RCC 7860 (cell line): ENCODE data around the gene ATF2.
"Not testable (repeated sequence)": the region's sequence is repeated elsewhere in the genome, so short reads cannot be mapped to it uniquely, and the experiment has no call there.

ENCODE experiments used
- DNase-seq: peaks from one replicate; pipeline ENCODE4 v3.0.0-alpha.2; 2015; ENCODE audit warnings: low spot score
- FAIRE-seq: peaks from 2 replicates; lab custom pipeline; 2012; peaks lifted over from hg19 to GRCh38; lab: Jason Lieb, UNC

Gene ATF2

DNA sequence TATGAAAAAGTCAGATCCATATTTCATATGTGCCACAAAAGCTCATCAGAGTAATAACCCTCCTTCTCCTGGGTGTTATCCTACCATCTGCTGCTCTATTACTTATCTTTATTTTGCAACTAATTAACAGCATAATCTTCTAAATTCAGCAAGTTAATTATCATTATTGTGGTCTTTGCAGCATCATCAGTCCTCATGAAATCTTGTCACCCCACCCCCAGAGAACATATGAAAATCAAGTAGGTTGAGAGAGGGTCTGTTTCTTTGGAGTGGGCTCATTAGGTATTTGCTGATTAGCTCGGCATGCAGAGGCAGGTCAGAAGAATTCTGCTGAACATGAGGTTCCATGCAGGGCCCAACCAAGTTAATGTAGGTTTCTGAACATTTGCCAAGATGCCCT, 64.8 kb downstream of the ATF2 start:
- FAIRE-seq (no peak), DNase-seq (no peak)

DNA sequence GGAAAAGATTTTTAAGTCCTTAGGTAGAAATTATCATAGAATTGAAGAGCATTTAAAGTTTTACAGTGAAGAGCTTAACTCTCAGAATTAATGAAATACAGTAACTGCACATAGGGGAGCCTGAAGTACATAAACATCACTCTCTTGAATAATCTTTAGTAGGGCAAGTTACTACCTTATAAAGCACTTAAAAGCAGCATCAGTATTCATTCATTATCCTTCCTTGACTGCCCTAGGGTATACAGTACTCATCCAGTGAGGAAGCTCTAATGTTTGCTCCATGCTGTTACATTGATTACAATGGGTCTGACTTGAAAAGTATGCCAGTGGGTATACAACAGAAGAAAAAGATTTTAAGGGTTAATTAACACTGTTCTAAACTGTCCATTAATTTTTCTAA, 66.5 kb downstream of the ATF2 start:
- DNase-seq (no peak), FAIRE-seq (no peak)

DNA sequence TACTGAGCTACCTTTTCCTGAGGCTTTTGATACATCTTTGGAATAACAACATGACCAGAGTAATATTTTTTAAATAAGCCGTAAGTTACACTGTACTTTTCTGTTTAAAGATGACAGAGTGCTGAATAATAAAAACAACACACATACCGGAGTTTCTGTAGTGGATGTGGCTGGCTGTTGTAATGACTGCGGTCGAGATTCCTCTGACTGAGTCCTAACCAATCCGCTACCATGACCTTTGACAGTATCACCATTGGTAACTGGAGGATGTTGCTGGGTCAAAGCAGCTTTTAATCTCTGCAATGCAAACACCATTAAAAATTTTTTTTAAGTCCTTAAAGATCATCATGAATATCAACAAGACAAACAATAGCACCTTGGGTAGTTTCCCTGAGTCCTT, 70.7 kb downstream of the ATF2 start:
- FAIRE-seq (no peak), DNase-seq (no peak)

DNA sequence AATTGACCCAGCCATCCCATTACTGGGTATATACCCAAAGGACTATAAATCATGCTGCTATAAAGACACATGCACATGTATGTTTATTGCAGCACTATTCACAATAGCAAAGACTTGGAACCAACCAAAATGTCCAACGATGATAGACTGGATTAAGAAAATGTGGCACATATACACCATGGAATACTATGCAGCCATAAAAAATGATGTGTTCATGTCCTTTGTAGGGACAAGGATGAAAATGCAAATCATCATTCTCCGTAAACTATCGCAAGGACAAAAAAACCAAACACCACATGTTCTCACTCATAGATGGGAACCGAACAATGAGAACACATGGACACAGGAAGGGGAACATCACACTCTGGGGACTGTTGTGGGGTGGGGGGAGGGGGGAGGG, 83.9 kb downstream of the ATF2 start:
- FAIRE-seq, DNase-seq: not testable (repeated sequence)

DNA sequence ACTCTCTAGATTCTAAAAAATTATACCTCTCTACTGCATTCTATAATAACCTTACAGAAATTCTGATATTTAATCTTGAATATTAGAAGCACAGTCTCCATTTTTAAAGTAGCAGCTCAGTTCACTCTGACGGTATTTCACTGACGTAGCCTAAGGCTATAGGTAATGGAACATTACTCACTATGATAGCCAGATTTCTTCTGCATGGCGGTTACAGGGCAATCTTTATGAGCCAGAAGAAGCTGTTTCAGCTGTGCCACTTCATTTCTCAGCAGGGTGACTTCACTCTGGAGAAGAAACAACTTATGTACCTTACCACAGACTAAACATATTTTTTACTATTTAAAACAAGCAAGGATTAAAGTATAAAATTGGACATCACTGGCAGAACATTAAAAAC, 87.5 kb downstream of the ATF2 start:
- FAIRE-seq (no peak), DNase-seq (no peak)

DNA sequence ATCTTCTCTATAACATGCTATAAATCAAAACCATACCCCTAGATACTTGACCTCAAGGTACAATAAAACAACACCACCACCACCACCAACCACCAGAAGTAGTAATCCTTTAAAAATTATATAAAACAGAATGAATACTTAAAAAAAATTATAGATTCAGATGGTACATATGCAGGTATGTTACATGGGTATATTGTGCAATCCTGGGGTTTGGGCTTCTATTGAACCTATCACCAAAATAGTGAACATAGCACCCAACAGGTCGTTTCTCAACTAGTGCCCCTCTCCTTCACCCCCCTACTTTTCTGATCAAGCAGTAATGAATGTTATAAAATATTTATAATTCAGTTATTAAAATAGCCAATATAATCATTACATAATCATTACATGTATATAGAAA, 91.7 kb downstream of the ATF2 start:
- DNase-seq: no peak
- no peak for FAIRE-seq

DNA sequence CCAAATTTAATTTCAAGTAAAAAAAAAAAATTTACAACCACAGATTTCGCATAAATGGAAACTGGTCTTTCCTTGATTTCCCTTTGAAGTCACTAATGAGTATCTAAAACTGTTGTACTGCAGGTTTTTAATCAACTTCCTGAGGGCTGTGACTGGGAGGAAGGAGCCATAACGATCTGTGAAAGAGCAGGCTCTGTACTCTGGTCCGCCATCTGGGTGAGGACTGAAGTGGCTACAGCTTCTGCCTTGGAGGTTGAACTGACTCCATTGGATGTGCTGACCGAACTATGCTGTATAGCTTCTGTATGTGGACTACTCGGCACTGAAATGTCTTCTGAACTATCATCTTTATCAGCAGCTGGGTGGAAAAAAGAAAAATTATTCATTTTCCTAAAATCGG, 93.5 kb downstream of the ATF2 start:
- no peak for FAIRE-seq

DNA sequence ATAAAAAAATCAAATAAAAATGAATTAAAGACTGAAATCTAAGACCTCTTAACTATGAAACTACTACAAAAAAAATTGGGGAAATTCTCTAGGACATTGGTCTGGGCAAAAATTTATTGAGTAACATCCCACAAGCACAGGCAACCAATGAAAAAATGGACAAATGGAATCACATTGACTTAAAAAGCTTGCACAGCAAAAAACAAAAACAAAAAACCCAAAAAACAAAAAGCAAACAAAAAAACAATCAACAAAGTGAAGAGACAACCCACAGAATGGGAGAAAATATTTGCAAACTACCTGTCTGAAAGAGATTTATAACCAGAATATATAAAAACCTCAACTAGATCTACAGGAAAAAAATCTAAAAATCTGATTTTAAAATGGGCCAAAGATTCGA, 99.5 kb downstream of the ATF2 start:
- no peak for DNase-seq
- no peak for FAIRE-seq

More for the DNA sequence above, 93.5 kb downstream of the ATF2 start:
- no peak for DNase-seq

DNA sequence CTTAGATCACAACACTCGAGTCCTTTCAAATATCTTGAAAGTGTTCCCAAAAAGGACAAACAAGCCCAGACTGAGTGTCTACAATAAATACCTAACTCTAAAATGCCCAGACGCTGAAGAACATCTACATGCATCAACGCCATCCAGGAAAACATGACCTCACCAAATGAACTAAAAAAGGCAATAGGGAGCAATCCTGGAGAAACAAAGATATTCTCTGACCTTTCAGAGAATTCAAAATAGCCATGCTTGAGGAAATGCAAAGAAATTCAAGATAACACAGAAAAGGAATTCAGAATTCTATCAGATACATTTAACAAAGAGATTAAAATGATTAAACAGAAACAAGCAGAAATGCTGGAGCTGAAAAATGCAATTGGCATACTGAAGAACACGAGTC, 101.6 kb downstream of the ATF2 start:
- no peak for FAIRE-seq
- no peak for DNase-seq

DNA sequence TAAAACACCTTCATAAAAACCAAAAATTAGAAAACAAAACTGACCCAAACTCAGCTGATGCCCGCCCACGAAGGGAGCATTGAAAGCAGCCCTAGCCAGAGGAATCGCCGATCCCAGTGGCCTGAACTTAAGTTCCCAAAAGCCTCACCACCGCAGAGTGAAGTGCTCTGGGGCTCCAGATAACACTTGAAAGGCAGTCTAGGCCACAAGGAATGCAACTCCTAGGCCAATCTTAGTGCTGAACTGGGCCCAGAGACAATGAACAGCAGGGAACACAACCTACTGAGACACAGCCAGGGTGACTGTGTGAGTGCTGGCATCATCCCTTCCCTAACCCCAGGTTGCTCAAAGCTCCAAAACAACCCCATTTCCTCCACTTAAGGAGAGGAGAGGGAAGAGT, 103.2 kb downstream of the ATF2 start:
- DNase-seq: no peak
- no peak for FAIRE-seq

DNA sequence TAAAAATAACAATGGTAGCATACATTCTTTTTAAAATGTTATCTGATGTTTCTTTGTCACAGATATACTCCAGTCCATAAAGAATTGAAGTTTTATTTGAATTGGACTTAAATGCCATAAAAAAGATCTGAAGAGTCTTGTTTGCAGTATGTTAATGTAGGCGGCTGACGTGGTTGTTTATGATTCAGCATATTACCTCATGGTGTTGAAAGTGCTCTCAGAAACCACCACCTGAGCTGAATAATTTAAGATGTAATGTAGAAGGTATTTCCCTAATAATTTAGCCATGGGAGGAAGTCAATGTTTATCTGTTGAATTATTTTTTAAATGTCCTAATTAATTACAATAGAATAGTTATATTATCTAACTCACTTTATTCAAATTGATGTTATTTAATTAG, 104.3 kb downstream of the ATF2 start:
- DNase-seq (no peak), FAIRE-seq (no peak)

DNA sequence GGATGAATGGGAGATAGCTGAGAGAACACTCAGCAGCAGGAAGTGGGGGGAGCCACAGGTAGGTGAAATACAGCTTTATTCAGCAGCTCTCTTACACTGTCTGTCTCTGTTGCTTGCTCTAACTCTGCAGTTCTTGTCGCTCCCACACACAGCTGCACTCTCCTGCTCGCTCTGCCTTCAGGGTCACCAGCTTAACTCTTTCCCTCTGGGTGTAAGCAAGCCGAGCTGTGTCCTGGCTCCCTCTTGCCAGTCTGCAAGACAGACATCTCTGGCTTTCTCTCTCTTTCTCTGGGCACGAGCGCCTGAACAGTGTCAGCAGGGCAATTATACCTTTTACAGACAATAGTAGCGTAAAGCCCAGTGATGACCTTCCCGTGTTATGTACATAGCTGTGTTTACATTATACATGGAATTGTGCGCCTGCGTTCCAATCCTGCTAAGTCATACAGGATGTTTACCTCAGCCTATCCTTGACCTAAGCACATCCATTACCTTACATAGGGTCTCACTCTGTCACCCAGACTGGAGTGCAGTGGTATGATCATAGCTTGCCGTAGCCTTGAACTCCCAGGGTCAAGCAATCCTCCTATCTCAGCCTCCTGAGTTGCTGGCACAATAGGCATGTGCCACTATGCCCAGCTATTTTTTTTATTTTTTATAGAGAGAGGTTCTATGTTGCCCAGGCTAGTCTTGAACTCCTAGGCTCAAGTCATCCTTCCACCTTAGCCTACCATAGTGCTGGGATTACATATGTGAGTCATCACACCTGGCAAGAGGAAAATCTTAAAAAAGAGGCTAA, 105.0 kb downstream of the ATF2 start:
- DNase-seq (no peak), FAIRE-seq (no peak)

DNA sequence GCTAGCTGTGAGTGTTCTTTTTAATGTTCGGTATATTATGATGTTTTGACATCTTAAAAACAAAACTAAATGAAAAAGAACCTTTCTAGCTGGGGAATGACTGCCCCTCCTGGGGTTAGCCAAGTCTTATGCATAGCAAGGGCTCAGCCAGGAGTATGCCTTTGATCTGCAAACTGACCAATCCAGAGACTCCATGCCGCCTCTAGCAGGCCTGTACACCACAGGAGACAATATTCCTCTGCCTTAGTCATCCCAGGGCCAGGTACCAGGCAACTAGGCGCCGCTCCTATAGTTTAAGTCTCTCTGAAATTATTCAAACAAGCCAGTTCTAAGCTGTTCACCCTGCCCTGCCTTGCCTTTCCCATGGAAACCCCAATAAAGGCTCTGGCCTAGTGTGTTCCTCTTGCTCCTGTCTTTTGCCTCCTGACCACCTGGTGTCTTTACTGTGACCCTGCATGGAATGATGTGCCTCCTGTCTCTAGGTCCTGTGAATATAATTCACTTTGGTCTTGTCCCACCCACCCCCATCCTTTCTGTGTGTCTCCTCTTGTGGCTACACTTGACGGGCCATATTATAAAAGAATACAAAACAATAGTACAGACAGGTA, 110.8 kb downstream of the ATF2 start:
- DNase-seq: no peak
- FAIRE-seq: no peak

DNA sequence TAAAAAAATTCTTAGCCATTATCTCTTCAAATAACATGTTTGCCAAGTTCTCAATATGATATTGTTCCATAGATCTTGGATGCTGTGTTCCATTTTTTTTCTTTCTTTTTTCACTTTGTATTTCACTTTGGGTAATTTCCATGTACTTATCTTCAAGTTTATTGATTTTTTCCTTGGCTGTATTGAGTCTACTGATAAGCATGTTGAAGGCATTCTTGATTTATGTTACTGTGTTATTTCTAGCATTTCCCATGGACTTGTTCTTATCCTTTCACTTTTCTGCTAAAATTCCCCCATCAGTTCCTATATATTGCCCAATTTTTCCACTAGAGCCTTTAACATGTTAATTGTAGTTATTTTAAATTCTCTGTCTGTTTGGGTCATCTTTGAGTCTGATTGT, 112.0 kb downstream of the ATF2 start:
- DNase-seq (no peak), FAIRE-seq (no peak)

DNA sequence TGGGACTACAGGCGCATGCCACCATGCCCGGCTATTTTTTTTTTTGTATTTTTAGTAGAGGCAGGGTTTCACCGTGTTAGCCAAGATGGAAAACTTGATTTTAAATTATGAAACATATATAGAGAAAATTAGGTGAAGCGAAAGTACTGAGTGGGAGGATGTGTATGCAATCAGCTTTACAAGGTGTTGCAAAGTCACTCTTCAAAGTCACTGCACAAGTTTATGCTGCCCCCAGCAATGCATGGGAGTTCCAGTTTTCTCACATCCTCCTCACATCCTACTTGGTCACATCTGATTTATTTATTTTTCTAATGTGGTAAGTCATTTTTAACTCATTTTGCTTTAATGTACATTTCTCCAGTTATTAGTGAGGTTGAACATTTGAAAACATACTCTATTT, 113.7 kb downstream of the ATF2 start:
- FAIRE-seq (no peak), DNase-seq (no peak)

DNA sequence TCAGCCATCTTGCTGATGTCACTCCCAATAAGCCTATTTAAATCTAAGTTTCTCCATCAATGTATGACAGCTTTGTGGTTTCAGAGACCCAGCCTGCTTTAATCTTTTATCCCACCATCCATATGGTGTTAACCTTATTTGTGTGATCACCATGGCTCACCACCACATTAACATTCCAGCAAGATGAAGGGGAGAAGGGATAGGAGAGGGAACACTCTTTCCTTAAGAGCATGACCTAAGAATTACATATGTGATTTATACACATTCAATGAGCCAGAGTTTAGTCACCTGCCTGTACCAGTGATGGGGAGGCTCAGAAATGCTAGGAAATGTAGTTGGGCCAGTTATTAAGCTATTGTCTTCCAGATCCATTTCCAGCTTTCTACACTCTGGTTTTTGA, 118.3 kb downstream of the ATF2 start:
- DNase-seq: peak; percentile 17
- no peak for FAIRE-seq

DNA sequence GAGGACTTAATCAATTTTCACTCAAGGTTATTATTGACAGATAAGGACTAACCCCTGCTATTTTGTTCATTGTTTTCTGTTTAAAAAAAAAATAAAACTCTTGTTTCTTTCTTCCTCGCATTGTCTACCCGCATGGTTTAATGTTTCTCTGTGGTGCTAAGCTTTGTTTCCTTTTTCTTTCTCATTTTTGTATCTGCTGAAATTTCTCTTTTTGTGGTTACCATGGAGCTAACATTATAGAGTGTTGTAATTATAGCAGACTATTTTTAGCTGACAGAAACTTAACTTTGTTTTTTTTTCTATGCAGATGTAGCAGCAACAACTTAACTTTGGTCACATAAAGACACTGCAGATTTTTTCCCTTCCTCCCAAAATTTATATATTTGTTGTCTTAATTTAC, 119.7 kb downstream of the ATF2 start:
- no peak for DNase-seq
- FAIRE-seq: no peak

DNA sequence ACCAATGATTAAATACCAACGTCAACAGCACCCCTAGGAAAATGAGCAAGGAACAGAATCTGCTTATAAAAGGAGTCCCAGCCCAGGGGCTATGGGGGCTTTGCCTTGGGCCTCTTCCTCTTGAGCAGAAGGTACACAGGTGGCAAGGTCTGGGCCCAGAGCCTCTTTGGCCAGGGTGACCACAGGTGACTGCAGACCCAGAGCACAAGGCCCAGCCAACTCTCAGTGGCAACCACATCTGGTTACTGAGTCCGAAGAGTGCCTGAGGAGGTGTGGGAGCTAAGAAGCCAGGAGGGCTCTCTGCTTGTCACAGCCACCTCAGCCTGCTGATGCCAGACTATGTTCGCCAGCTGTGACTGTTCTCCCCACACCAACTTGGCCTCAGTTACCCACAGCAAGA, 128.5 kb downstream of the ATF2 start:
- no peak for DNase-seq

DNA sequence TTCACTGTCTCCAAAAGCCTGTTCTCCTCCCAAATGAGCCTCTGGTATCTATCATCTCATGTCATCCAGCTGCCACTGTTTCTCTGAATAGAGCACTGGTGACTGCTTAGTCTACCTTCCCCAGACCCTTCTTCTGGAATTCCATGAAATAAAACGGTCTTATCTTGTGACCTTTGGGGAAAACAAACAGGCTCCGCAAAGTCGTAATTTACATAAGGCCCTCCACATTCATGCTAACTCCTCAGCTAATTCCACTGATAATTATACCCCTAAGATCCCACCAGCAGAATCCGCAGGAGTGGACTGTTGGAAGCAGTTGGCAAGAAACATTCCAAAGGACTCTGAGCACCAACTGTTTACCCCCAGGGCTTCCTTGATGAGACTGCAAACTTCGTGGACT, 129.0 kb downstream of the ATF2 start:
- no peak for DNase-seq
- no peak for FAIRE-seq

More for the DNA sequence above, 128.5 kb downstream of the ATF2 start:
- no peak for FAIRE-seq

DNA sequence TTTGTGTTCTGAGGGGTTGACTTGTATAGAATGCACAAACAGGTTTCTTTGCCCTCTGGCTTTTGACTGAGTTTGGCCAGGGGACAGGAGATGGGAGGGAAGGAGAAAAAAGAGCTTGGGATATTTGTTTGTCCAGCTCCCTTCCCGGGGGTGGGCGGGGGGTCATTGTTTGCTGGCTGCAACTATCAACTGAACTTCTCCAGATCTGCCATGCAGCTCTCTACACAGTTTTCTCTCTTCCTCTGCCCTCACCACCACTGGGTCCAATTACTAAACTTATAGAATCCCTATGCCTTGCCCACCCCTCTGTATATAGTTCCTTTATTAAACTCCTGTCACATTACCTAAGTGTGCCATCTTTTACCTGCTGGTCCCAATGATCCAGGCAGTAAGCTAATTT, 130.1 kb downstream of the ATF2 start:
- FAIRE-seq: no peak
- no peak for DNase-seq

DNA sequence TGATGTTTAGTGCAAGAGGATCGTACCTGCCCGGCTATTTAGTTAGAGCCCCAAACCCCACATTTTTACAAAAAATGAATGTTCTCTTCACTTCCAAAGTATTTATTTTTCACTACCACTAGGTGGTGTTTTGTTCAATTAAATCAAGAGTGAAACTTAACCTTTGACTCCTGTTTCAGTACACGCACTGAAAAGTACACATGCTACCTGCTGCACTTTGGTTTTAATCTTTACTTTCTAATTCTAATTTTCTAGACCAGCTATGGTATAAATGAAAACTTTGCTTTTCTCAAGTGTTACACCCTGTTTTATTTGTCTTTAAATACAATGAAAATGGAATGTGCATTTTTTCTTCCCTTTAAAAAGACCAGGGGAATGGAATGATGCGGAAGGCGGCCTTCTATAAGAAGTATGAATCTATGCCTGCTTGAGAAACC, 131.4 kb downstream of the ATF2 start:
- DNase-seq (peak; percentile 24), FAIRE-seq (no peak)

DNA sequence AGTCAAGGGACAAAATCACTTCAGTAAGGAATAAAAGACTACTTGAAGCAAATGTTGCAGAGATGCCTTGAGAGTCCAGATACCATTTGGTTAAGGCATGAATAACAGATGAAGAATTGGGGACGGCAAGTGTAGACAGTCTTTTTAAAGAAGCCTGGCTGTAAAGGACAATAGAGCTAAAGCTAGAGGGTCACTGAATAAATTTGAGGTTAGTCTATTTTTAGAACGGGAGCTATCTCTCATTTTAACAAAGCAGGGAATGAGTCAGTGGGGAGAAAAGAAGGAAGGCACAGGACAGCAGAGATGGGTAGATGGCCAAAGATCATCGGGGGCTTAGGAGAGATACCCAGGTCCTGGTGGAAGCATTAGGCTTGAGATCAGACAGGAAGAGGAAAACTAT, 132.2 kb downstream of the ATF2 start:
- DNase-seq: no peak
- no peak for FAIRE-seq

DNA sequence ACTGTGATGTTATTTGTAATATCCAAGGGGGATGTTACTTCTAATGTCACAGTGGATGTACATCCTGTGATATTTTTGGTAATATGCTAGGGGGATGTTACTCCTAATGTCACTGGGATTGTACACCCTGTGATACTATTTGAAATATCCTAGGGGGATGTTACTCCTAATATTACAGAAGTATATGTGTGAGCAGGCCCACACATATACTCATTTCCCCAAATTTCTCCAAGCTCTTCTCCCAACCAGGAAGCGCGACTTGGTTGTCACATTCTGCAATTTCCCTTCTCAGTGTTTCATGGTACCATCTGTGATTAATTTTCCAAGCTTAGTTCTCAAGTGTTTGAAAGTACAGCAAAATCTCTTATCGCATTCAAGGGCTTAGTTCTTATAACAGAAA, 133.3 kb downstream of the ATF2 start:
- FAIRE-seq: no peak
- no peak for DNase-seq
